Activated CD8-positive, alpha-beta T cell treated with anti-CD3 and anti-CD28 coated beads for 36 hours (primary cell): Measurements from ENCODE around the gene GATM. TPM values are rescaled to one million over a fixed set of nuclear protein-coding genes. Genes with fewer than 3 reads are reported as not detected.

Source experiments
- ATAC-seq: fragments of 200-7000 bp; cut with Tn5 transposase; one replicate; pipeline ENCODE4 v1.10.0; 2021; ENCODE audit warnings: mild to moderate bottlenecking, moderate library complexity
- CTCF ChIA-PET: fragments of 350-600 bp; sonication (Branson Sonifier 250); formaldehyde crosslinking; loops from one replicate; lab custom pipeline; 2021; ENCODE audit warnings: antibody characterized with exemption; lab: Charles Lee
- POLR2A ChIA-PET: fragments of 350-600 bp; sonication (Branson Sonifier 250); formaldehyde crosslinking; loops from one replicate; lab custom pipeline; 2021; ENCODE audit warnings: antibody characterized with exemption; lab: Charles Lee
- DNase-seq: peaks from one replicate; pipeline ENCODE4 v3.0.0-alpha.2; 2020
- H3K27ac Mint-ChIP-seq: one replicate; pipeline ENCODE4 v1.8.0; 2021; ENCODE audit warnings: mild to moderate bottlenecking, mixed read lengths
- H3K27me3 Mint-ChIP-seq: one replicate; pipeline ENCODE4 v1.8.0; 2021; ENCODE audit warnings: mixed read lengths
- H3K36me3 Mint-ChIP-seq: one replicate; pipeline ENCODE4 v1.8.0; 2021; ENCODE audit warnings: low read depth, mixed read lengths
- H3K4me1 Mint-ChIP-seq: one replicate; pipeline ENCODE4 v1.8.0; 2021; ENCODE audit warnings: low read depth, mixed read lengths
- H3K4me3 Mint-ChIP-seq: one replicate; pipeline ENCODE4 v1.8.0; 2021; ENCODE audit warnings: mild to moderate bottlenecking, moderate library complexity, mixed read lengths
- H3K9me3 Mint-ChIP-seq: one replicate; pipeline ENCODE4 v1.8.0; 2021; ENCODE audit warnings: mixed read lengths
- CTCF ChIP-seq: fragments of 200-600 bp; IDR thresholded peaks from one replicate; pipeline ENCODE4 v1.8.0; 2022; ENCODE audit warnings: antibody characterized with exemption, mild to moderate bottlenecking
- intact Hi-C: fragments of 100-400 bp; cut with micrococcal nuclease; formaldehyde crosslinking; loops from one replicate; pipeline ENCODE4 v1.10.0; 2022
- total RNA-seq, 2 experiments: library from RNA; stranded (reverse); gene quantifications; one replicate each; pipeline ENCODE4 v1.2.3, GENCODE V29; 2021

The GATM gene
- total RNA-seq, 2 experiments from 2014 or later: 5.6 to 6.5 TPM

GRCh38 chr15:45402955-45403877, 24.9 kb upstream of the GATM start:
- Mint-ChIP-seq H3K4me3 (peak overlapping the region; percentile 97), H3K27ac (peak overlapping the region; percentile 75), H3K9me3 (no peaks in the 10 kb centered on the region), H3K36me3 (peaks cover 26% of the 10 kb centered on the region), H3K27me3 (no peaks in the 10 kb centered on the region), H3K4me1 (peaks cover 30% of the 10 kb centered on the region)
- ChIA-PET POLR2A (interaction anchor here (0.7 to 2.0 kb wide), 20 partner anchors 8 to 674 kb away, joined by 3 to 22 read pairs (median 4); partner anchors contain the start of genes BLOC1S6, GATM and SHF), CTCF (interaction anchor here (1.2 to 7.1 kb wide), 13 partner anchors 10 to 240 kb away, joined by 3 to 128 read pairs (median 7); no protein-coding TSS in a partner anchor)
- intact Hi-C loops: loop anchor here (5.0 kb wide), 1 partner anchor 201 kb away; no protein-coding TSS in a partner anchor
- TF ChIP-seq CTCF: no peak
- DNase-seq (peak; percentile 40), ATAC-seq (peak; percentile 4)

- POLR2A ChIA-PET: interaction anchor here (0.7 to 2.0 kb wide), 20 partner anchors 9 to 673 kb away, joined by 3 to 22 read pairs (median 4); partner anchors contain the start of genes BLOC1S6, GATM and SHF
These were observed 24.0 kb upstream of the GATM start for GRCh38 chr15:45402162-45402954.

GRCh38 chr15:45401665-45402161, 23.4 kb upstream of the GATM start:
- Mint-ChIP-seq H3K27me3 (no peaks in the 10 kb centered on the region), H3K36me3 (peaks cover 17% of the 10 kb centered on the region), H3K4me1 (peaks cover 26% of the 10 kb centered on the region), H3K9me3 (no peaks in the 10 kb centered on the region), H3K27ac (peak overlapping the region; percentile 93), H3K4me3 (peak overlapping the region; percentile 97)
- CTCF ChIA-PET: interaction anchor here (1.1 to 7.1 kb wide), 14 partner anchors 11 to 284 kb away, joined by 3 to 128 read pairs (median 7); partner anchors contain the start of gene BLOC1S6
- no peak for TF ChIP-seq CTCF
- POLR2A ChIA-PET: interaction anchor here (1.0 to 2.0 kb wide), 17 partner anchors 9 to 673 kb away, joined by 3 to 22 read pairs (median 5); partner anchors contain the start of genes BLOC1S6, GATM and SHF
- intact Hi-C loops: loop anchor here (5.0 kb wide), 1 partner anchor 199 kb away; no protein-coding TSS in a partner anchor
- DNase-seq (no peak), ATAC-seq (no peak)

More at GRCh38 chr15:45402162-45402954, 24.0 kb upstream of the GATM start:
- TF ChIP-seq CTCF: no peak
- H3K27ac Mint-ChIP-seq: peak overlapping the region; percentile 93
- H3K9me3 Mint-ChIP-seq: no peaks in the 10 kb centered on the region
- ATAC-seq (peak; percentile 97), DNase-seq (peak; percentile 96)
- CTCF ChIA-PET: interaction anchor here (1.1 to 7.1 kb wide), 17 partner anchors 11 to 284 kb away, joined by 3 to 128 read pairs (median 6); partner anchors contain the start of gene BLOC1S6
- peak overlapping the region; percentile 97 for H3K4me3 Mint-ChIP-seq
- peaks cover 22% of the 10 kb centered on the region for H3K36me3 Mint-ChIP-seq
- intact Hi-C loops: loop anchor here (5.0 kb wide), 1 partner anchor 200 kb away; no protein-coding TSS in a partner anchor
- H3K4me1 Mint-ChIP-seq: peaks cover 27% of the 10 kb centered on the region
- H3K27me3 Mint-ChIP-seq: no peaks in the 10 kb centered on the region

GRCh38 chr15:45399381-45400212, 21.3 kb upstream of the GATM start:
- Mint-ChIP-seq H3K27me3 (no peaks in the 10 kb centered on the region), H3K4me3 (no peak overlapping the region), H3K4me1 (peaks cover 12% of the 10 kb centered on the region), H3K36me3 (peaks cover 5% of the 10 kb centered on the region), H3K9me3 (no peaks in the 10 kb centered on the region), H3K27ac (no peak overlapping the region)
- TF ChIP-seq CTCF: peak; percentile 87
- DNase-seq (peak; percentile 4), ATAC-seq (no peak)
- ChIA-PET POLR2A (interaction anchor here (1.0 to 1.4 kb wide), 2 partner anchors 222 to 234 kb away, joined by 3 to 4 read pairs; no protein-coding TSS in a partner anchor), CTCF (interaction anchor here (0.7 to 7.1 kb wide), 34 partner anchors 9 to 282 kb away, joined by 3 to 128 read pairs (median 5); partner anchors contain the start of genes BLOC1S6, DUOX1 and DUOXA1)
- intact Hi-C loops: loop anchor here (5.0 kb wide), 2 partner anchors 92 to 197 kb away; no protein-coding TSS in a partner anchor
